ENCODE data around the gene SERPINA5. TPM values are rescaled to one million over a fixed set of nuclear protein-coding genes. Genes with fewer than 3 reads are reported as not detected.
"Not testable (repeated sequence)": the region's sequence is repeated elsewhere in the genome, so short reads cannot be mapped to it uniquely, and the experiment has no call there.

SERPINA5 gene
- total RNA-seq, 1 donor from 2014 or later, result 0.17 TPM

DNA sequence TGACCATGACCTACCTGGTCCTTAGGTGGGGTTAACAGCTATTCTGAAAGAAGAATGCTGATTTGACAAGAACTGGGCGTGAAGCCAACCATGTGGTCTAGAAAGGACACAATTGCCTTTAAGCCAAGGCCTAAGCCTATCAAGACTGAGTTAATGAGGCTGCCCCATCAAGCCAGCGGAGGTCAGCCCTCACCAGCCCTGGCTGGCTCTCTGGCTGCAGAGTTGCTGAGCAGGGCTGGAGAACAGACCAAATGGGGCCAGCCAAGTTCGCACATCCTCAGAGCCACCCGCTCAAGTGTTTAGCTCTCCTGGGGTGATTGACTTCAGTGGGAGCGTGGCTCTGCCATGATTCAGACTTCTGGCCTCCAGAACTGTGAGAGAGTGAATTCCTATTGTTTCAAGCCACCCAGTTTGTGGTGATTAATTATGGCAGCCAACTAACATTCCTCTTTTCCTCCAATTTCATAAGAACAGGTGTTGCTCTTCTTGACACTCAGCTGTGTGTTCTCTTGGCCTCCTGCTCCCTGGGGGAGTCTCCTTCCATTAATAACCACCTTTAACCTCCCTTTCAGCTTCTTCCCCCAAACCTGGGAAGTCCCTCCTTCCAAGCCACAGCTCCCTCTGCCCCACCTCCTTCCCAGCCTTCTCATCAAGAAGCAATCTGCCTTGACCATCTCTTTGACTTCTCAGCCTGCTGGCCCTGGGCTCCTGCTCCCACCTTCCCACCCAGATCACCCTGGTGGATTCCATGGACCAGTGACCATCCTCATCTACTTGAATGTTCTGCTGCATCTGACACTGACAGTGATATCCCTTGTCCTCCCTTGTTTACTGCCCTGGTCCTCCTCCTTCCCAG is 5.3 kb upstream of the SERPINA5 start:
- DNase-seq, result peak; percentile 21

DNA sequence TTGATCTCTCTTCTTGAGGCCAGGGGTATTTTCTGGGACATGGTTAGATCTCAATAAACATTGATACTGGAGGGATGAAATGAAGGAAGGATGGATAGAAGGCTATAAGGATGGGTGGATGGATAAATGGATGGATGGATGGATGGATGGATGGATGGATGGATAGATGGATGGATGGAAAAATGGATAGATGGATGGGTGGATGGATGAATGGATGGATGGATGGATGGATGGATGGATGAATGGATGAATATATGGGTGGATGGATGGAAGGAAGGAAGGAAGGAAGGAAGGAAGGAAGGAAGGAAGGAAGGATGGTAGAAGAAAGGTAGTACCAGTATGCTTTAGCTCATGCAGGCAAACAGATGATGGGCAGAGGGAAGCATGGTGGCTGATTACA is 3.8 kb upstream of the SERPINA5 start:
- DNase-seq, result not testable (repeated sequence)

DNA sequence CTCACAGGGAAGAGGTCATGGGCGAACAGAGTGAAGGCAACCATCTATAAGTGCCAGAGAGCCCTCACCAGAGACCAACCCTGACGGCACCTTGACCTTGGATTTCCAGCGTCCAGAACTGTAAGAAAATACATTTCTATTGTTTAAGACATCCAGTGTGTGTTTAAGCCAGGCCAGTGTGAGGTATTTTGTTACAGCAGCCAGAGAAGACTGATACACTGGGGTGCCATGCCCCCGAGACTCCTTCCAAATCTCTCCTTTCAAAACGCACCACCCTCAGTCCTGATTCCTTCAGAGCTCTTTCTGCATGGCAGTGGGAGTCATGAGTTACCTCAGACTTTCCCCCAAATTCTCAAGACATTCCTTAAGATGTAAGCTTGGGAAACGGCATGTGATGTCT is 2.5 kb upstream of the SERPINA5 start:
- DNase-seq, result no peak

DNA sequence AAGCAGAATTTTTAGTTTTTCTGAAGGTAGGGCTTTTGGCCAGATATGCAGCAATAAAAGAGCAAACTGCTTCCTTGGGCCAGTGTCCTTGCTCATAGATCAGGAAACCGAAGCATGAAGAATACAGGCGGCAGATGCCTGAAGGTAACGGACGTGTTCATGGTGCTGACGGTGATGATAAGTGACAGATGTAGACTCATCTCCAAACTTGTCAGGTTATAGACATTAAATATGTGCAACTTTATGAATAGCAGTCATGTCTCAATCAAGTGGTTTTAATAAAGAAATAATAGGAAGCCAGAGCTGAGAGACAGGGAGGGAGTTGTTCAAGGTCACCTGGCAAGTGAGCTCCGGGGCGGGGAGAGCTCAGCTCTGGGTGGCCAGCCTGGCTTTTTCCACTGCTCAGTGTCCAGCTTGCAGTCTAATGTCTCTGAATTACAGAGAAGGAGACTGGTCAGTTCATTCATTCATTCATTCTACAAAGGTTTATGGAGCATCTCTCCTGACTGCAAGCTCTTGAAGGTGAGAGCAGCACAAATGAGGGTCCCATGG is 1.0 kb downstream of the SERPINA5 start:
- DNase-seq, result no peak

DNA sequence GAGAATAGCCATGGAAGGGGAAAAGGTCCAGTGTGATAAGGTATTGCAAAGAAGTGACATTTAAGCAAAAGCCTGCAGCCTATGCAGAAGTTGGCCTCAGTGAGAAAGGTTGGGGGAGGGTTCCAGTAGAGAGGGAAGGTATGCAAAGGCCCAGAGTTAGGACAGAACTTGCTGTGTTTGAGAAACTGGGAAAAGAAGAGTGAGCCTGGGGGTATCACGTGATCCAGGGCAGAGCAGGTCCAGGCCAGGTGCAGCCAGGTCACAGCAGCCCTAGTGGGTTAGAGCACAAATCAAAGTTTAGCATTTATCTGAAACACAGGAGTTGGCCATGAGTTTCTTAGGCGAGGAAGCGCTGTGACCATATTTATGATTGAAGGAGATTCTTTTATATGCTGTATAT is 1.6 kb downstream of the SERPINA5 start:
- no peak for DNase-seq

DNA sequence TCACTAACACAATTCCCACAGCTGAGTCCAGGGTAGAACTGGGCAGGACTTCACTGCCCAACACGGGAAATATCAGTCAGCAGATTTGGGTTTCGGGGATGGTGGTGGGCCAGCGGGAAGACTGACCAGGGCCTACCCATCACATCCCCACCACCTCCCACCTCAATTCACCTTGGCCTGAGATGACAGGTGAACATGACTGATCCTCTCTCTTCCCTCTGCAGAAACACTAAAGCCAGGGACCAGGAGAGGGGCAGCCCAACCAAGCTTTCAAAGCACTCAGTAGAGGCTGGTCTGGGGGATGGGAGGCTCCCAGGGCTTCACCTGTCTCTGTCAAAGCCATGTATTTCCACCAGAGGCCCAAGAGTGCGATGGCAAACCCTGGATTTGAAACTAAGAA is 2.3 kb downstream of the SERPINA5 start:
- no peak for DNase-seq

DNA sequence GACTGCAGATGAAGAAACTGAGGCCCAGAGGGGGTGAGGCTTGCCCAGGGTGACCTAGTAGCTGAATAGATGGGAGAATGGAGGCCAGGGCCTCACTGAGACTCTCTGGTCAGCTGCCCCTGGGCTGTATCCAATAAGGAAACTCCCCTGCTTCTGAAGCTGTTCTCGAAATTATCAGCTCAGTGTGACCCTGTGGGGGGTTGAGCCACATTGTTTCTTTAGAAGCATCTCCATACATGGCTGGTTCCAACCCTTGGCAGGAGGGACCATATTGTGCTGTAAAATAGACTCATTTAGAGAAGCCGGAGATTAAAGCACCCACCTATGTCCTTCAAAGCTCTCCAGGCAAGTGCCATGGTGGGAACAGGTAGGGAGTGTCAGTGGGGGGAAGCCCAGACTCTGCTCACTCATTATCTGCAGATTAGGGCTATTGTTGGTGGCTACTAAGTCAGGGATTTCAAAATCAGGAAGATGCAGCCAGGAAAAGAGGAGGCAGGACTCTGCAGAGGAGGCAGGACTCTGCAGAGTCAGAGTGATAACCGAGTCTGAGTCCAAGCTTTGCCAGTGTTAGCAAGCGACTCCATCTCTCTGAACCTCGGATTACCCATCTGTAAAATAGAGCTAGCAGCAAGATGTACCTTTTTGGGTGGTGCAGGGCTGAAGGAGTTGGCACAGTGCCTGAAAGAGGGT is 3.5 kb downstream of the SERPINA5 start:
- no peak for DNase-seq

DNA sequence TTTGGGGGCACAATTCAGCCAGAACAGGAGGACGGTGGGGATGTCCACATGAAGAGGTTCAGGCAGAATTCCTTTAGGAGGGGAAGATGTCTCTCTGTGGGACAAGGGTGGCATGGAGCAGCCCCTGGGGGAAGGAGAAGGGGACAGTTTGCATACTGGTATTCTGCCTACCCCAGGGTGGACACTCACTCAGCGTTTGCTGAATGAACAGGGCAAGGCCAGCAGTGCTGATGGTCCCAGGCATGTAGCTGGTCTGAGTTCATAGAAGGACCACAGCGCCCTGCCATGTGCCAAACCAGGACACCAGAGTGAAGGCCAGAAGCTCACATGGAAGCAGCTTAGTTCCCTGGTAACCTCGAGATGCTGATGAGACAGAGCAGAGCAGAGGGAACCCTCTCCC is 5.4 kb downstream of the SERPINA5 start:
- no peak for DNase-seq

DNA sequence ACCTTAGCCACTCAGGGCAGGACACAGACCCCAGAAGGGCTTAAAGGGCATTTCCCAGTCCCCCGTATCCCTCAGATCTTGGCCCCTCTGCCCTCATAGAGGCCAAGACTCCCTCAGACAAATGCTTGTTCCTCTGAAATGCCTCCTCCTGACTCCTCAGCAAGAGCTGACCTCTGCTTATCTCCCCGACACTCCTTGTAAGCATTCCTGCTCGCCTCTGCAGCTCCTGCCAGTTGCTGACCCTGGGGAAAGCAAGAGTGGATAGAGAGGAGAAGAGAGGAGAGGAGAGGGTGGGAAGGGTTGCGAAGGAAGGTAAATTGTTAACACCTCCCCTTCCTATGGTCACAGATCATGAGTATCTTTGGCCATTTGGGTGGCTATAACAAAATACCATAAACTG is 7.1 kb downstream of the SERPINA5 start:
- no peak for DNase-seq

DNA sequence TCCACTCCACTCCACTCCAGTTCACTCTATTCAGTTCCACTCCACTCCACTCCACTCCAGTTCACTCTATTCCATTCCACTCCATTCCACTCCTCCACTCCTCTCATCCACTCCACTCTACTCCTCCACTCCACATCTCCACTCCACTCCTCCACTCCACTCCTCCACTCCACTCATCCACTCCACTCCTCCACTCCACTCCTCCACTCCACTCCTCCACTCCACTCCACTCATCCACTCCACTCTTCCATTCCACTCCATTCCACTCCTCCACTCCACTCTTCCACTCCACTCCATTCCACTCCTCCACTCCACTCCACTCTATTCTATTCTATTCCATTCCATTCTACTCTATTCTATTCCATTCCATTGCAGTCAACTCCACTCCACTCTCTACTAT is 9.8 kb downstream of the SERPINA5 start:
- no peak for DNase-seq

DNA sequence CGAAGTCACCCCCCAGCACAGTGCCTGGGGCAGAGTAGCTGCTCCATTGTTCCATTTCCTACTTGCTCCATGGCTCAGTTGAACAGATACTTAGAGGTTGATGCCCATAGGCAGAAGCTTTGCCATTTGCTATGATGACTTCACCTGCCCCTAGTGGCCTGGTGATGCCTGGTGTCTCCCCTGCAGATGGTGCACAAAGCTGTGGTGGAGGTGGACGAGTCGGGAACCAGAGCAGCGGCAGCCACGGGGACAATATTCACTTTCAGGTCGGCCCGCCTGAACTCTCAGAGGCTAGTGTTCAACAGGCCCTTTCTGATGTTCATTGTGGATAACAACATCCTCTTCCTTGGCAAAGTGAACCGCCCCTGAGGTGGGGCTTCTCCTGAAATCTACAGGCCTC is 10.6 kb downstream of the SERPINA5 start:
- DNase-seq, result no peak

DNA sequence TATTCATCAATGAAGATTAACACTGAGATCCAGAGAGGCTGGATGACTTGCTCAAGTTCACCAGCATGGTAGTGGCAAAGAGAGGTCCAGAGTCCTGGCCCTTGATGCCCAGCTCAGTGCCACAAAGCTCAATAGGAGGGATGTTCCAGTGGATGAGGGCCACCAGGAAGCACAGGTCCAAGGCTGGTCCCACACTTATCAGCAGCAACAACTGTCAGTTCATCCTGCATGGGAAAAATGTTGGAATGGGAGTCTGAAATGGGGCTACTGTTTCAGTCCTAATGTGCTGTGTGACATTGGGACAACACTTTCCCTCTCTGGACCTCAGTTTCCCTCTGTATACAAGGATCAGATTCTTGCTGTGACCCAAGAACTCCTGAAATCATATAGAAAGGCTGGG is 11.2 kb downstream of the SERPINA5 start:
- DNase-seq, result no peak

DNA sequence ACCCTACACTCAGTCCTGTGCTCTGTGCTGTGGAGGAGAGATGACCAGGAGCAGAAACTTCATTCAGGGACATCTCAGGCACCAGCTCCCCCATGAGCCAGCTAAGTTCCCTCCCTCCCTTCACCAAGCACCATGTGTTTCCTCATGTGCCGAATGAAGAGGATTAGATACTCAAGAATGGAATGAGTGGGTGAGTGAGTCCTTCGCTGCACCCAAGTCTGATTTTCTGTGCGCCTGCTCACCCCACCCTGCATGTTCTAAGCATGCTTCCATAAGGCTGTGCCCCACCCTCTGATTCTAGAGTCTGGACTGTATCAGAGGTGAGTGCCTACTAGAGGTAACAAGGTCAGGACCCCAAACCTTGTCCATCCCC is 12.1 kb downstream of the SERPINA5 start:
- DNase-seq, result no peak

DNA sequence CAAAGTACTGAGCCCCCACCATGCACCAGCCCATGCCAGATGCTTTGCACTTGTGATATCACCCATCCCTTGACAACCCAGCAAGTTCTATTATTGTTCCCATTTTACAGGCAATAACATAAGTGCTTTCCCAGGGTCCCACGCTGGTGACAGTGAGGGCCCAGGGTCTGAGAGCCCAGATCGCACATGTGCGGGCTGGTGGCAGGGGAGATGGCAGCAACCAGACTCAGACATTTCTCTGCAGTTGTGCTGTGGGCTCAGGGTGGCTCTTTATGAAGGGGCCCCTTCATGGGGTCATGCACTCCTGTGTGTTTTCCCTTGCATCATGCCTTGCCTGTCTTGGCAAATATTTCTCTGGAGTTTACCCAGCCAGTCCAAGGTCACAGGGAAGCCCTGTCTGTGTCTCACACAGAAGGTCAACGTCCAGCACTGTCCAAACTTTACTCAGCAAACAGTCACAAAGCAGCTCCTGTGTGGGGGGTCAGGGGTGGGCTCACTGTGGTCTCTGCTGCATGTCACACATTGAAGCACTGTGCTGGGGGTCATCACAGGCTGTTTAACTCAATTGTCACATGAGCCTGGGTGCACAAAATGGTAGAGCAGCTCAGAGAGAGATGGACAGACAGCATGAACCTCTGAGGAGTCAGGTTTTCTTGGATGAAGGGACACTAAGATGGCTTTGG is 12.7 kb downstream of the SERPINA5 start:
- no peak for DNase-seq

DNA sequence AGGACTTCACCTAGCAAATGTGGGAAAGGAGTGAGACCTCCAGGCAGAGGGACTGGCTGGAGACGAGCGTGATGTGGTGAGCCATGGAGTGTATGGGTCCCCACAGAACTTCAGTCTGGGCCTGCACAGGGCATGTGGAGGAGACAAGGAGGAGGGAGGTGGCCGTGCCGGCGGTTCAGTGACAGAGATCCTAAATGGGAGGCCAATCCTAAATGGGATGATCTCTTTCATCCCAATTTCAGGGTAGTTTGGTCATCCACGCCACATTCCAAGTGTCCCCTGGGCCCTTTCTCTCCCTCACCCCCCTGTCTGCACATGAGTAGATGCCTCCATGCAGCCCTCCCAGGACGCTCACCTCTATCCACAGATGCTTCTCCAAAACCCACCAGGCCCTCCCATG is 13.2 kb downstream of the SERPINA5 start:
- no peak for DNase-seq

DNA sequence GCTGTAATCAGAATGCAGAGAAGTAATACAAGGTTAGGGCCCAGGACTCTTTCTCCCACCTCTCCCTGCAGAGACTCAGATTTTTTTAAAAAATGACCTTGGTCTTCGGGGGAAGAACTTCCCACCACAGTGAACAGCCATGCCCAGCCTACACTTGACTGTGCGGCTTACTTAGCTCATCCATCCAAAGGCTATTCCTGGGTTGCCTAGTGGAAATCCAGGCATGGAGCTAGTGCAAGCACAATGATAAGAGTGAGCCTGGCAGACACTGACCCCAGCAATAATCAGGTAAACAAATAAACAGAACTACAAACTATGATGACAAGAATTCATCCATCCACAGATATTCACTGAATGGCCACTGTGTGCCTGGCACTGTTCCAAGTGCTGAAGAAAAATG is 14.7 kb downstream of the SERPINA5 start:
- no peak for DNase-seq

DNA sequence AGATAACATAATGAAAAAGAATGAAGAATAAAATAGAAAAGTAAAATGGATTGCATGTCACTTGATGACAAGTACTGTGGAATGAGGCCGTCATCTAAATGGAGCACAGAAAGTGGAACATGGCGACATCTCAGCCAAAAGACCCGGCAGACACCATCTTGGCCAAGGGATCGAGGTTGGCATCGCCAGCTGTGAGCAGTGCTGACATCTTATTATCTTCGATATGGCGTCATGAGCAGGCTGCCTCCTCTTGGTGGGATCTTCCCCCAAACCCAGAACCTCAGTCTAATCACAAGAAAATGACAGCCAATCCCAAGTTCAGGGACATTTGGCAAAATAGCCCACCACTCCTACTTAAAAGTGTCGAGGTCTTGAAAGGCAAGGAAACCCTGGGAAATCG is 15.1 kb downstream of the SERPINA5 start:
- DNase-seq, result no peak

DNA sequence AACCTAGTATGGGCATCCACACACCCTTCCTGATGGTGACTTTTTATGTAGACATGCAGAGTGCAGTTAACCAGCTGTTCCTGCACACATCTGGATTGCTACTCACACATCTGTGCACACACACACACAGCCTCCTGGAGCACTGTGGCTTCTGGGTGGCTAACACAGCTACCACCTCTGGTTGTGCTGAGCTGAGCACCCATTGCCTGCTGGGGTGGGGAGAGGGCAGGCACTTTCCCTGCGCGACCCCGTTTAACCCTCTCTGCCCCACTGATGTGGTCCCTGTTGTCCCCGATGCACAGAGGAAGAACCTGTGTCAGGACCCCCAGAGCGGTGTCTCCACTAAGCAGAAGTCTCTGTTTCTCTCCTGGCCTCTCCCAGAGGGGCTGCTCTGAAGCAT is 16.6 kb downstream of the SERPINA5 start:
- no peak for DNase-seq

DNA sequence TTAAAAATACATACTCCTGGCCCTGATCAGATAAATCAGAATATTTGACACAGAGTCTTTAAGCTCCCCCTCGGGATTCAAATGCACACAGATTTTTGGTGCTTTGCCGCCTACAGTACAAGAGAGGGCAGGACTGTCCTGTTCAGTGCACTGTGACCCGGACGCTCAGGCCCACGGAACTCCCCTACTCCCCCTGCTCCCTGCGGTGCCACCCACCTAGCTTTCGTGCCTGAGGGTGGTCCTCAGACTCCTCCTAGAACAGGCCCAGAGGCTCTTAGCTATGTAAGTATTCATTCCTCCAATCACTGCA is 17.2 kb downstream of the SERPINA5 start:
- DNase-seq, result no peak

DNA sequence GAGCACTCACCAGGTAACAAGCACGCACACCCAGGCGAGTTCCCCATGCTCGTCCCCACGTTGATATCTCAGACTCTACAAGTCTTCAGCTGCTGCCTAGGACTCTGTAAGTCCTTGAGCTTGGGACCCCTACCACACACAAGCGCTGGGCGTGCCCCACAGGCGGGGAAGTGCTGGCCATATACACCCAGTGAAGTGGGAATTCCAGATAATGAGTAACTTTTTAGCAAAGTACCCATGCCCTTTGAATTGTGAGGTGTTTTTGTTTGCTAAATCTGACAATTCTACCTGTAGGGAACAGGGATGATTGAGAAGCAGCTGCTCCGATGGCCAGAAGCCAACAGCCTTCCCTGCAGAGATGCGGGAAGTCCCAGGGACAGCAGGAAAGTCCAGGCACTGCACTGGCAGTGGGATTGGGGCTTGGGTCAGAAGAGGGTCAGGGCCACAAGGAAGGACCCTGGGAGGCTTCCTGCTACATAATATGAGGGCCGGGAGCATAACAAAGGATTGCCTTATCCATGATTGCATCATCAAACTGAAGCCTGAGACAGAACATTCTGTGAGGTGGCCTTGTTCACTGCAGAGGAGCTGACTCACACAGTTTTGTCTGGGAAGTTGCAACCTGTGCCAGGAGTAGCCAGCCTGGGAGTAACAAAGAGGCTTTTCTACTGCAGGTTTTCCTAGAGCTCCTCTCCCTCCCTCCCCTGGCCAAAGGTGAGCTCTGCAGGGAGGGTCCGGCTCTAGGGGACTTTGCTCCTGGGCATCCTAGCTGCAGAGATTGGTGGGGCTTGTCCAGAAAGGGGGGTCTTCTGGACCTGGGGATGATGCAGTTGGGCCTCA is 17.8 kb downstream of the SERPINA5 start:
- peak; percentile 93 for DNase-seq

DNA sequence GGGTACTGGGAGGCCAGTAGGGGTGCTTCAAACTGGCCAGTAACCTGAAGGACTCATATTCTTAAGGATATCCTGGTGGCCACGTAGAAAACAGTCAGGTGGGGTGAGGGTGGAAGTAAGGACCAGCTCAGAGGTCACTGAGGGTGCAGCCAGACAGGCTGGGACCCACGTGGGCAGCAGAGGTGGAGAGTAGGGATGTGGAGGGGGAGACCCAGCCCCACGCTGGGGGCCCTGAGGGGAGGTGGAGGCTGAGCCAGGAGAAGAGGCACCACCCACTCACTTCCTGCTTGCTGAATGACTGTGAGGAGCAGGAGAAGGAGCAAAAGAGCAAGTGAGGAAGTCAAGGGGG is 18.4 kb downstream of the SERPINA5 start:
- no peak for DNase-seq

DNA sequence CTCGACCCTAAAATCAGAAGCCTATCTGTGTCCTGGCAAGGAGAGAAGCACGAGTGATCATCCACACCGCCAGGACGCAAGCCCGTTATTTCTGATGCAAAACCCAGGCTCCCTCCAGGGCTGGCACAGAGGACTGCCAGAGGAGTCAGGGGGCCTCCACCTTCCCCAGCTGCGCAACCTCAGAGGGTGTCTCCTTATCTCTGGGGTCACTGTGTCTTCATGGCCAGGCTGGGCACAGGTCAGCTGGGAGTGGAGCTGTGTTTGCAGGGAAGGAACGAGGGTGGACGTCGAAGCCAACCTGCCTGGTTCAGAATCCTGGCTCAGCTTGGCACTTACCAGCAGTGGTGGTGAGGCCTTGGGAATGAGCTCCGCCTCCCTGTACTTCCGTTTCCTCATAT is 18.9 kb downstream of the SERPINA5 start:
- no peak for DNase-seq

DNA sequence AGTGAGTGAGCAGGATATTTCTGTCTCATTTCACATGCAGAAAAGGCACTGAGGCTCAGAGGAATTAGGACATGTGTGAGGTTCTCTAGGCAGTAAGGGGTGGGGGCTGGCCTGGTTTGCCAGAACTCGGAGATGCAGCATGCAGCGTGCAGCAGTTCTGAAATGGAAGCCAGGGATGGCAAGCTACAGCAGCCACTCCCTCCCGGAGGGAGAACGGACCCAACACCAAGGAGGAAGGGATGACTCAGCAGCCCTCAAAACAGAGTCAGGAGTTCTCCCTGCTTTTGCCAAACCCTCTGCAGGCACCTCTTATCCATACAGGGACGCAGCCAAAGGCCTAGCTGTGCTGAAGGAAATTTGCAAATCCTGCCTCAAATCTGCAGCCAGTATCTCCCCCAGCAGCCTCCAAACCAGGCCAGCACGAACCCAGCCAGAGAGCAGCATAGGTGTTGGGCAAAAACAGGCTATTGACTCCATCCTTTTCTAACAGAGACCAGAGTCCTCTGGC is 20.7 kb downstream of the SERPINA5 start:
- DNase-seq, result peak; percentile 66
